ENCODE measurements around the gene EIPR1. TPM values are rescaled to one million over a fixed set of nuclear protein-coding genes. Genes with fewer than 3 reads are reported as not detected.

The EIPR1 gene
- total RNA-seq, 8 experiments from 2014 or later: 27.8 to 41.7 (median 33.5) TPM

- peak overlapping the region; percentile 30 to 53 for H3K27ac ChIP-seq
- ATAC-seq (replicated peaks in 6 of 8): no peak
- H3K4me3 ChIP-seq: no peak overlapping the region
- peaks cover 34 to 64% of the 10 kb centered on the region in 2 donors for H3K4me1 ChIP-seq (replicated peaks in 1 of 2)
- 75 to 100% (median 87%) methylated on average over 1 to 12 of the region's 14 CpGs; no CpG with 5 or more reads in 3 of the 10 experiments for WGBS, 10 experiments
- in situ Hi-C loops (cut with MboI; ENCODE audit: low pct_unique_long_range_greater_than_20kb in 2 of 9, low sequenced_read_pairs in 9 of 9, unreplicated experiment in 9 of 9): no loop called here
Observed at GRCh38 chr2:3173031-3173430, 204.6 kb downstream of the EIPR1 start.

GRCh38 chr2:3172265-3172935 is 205.2 kb downstream of the EIPR1 start:
- ATAC-seq (replicated peaks in 6 of 8): no peak
- WGBS, 10 experiments: 47 to 100% (median 94%) methylated on average over 2 to 11 of the region's 18 CpGs; no CpG with 5 or more reads in 2 of the 10 experiments
- no peak overlapping the region for H3K4me3 ChIP-seq
- H3K4me1 ChIP-seq (replicated peaks in 1 of 2): peaks cover 36 to 64% of the 10 kb centered on the region in 2 donors
- in situ Hi-C loops (cut with MboI; ENCODE audit: low pct_unique_long_range_greater_than_20kb in 2 of 9, low sequenced_read_pairs in 9 of 9, unreplicated experiment in 9 of 9): no loop called here
- peak overlapping the region; percentile 30 to 53 for H3K27ac ChIP-seq

GRCh38 chr2:3171564-3172264 is 205.9 kb downstream of the EIPR1 start:
- 73 to 100% (median 90%) methylated on average over 2 to 9 of the region's 17 CpGs; no CpG with 5 or more reads in 5 of the 10 experiments for WGBS, 10 experiments
- Histone ChIP-seq H3K4me3 (no peak overlapping the region), H3K4me1 (replicated peaks in 1 of 2) (peaks cover 36 to 62% of the 10 kb centered on the region in 2 donors), H3K27ac (peak overlapping the region in 1 of 2 donors; percentile 46)
- in situ Hi-C loops (cut with MboI; ENCODE audit: low pct_unique_long_range_greater_than_20kb in 2 of 9, low sequenced_read_pairs in 9 of 9, unreplicated experiment in 9 of 9): no loop called here
- ATAC-seq (replicated peaks in 6 of 8): no peak

- WGBS, 10 experiments: 80 to 100% (median 92%) methylated on average over 3 to 9 of the region's 29 CpGs; no CpG with 5 or more reads in 5 of the 10 experiments
- Histone ChIP-seq H3K4me1 (replicated peaks in 1 of 2) (peaks cover 36 to 62% of the 10 kb centered on the region in 2 donors), H3K4me3 (no peak overlapping the region), H3K27ac (no peak overlapping the region)
- in situ Hi-C loops (cut with MboI; ENCODE audit: low pct_unique_long_range_greater_than_20kb in 2 of 9, low sequenced_read_pairs in 9 of 9, unreplicated experiment in 9 of 9): no loop called here
- ATAC-seq (replicated peaks in 6 of 8): no peak
Observed at GRCh38 chr2:3170792-3171455, 206.7 kb downstream of the EIPR1 start.

GRCh38 chr2:3169106-3169870 is 208.3 kb downstream of the EIPR1 start:
- peak overlapping the region; percentile 63 to 74 for H3K27ac ChIP-seq
- in situ Hi-C loops (cut with MboI; ENCODE audit: low pct_unique_long_range_greater_than_20kb in 2 of 9, low sequenced_read_pairs in 9 of 9, unreplicated experiment in 9 of 9): no loop called here
- H3K4me3 ChIP-seq: no peak overlapping the region
- peak; percentile 42 to 77 (median 66) for ATAC-seq (replicated peaks in 6 of 8)
- peaks cover 34 to 60% of the 10 kb centered on the region in 2 donors for H3K4me1 ChIP-seq (replicated peaks in 1 of 2)
- 23 to 88% (median 51%) methylated on average over 2 to 13 of the region's 20 CpGs; no CpG with 5 or more reads in 2 of the 10 experiments for WGBS, 10 experiments

- H3K4me1 ChIP-seq (replicated peaks in 1 of 2): peaks cover 31 to 51% of the 10 kb centered on the region in 2 donors
- peak; percentile 83 to 98 (median 91) for ATAC-seq (replicated peaks in 6 of 8)
- H3K4me3 ChIP-seq: no peak overlapping the region
- 17 to 94% (median 61%) methylated on average over 2 to 9 of the region's 17 CpGs; no CpG with 5 or more reads in 2 of the 10 experiments for WGBS, 10 experiments
- in situ Hi-C loops (cut with MboI; ENCODE audit: low pct_unique_long_range_greater_than_20kb in 2 of 9, low sequenced_read_pairs in 9 of 9, unreplicated experiment in 9 of 9): no loop called here
- peak overlapping the region; percentile 63 to 74 for H3K27ac ChIP-seq
Observed at GRCh38 chr2:3168230-3168891, 209.3 kb downstream of the EIPR1 start.

- peaks cover 16 to 29% of the 10 kb centered on the region in 2 donors for H3K4me1 ChIP-seq (replicated peaks in 1 of 2)
- 72 to 100% (median 94%) methylated on average over 1 to 2 of the region's 2 CpGs for WGBS, 10 experiments
- no peak overlapping the region for H3K27ac ChIP-seq
- no peak for ATAC-seq (replicated peaks in 6 of 8)
- no peak overlapping the region for H3K4me3 ChIP-seq
- in situ Hi-C loops (cut with MboI; ENCODE audit: low pct_unique_long_range_greater_than_20kb in 2 of 9, low sequenced_read_pairs in 9 of 9, unreplicated experiment in 9 of 9): no loop called here
Observed at GRCh38 chr2:3163401-3163800, 214.2 kb downstream of the EIPR1 start.

- ATAC-seq (replicated peaks in 6 of 8): no peak
- 80 to 100% (median 98%) methylated on average over 1 to 6 of the region's 6 CpGs; no CpG with 5 or more reads in 1 of the 10 experiments for WGBS, 10 experiments
Observed at GRCh38 chr2:3162442-3163077, 215.1 kb downstream of the EIPR1 start.

GRCh38 chr2:3160751-3161330 is 216.8 kb downstream of the EIPR1 start:
- in situ Hi-C loops (cut with MboI; ENCODE audit: low pct_unique_long_range_greater_than_20kb in 2 of 9, low sequenced_read_pairs in 9 of 9, unreplicated experiment in 9 of 9): no loop called here
- WGBS, 10 experiments: 57 to 100% (median 88%) methylated on average over 1 to 5 of the region's 6 CpGs; no CpG with 5 or more reads in 3 of the 10 experiments
- Histone ChIP-seq H3K4me3 (no peak overlapping the region), H3K27ac (no peak overlapping the region), H3K4me1 (replicated peaks in 1 of 2) (peaks cover 10 to 19% of the 10 kb centered on the region in 2 donors)
- ATAC-seq (replicated peaks in 6 of 8): no peak

More at GRCh38 chr2:3162442-3163077, 215.1 kb downstream of the EIPR1 start:
- Histone ChIP-seq H3K4me1 (replicated peaks in 1 of 2) (peaks cover 10 to 21% of the 10 kb centered on the region in 2 donors), H3K4me3 (no peak overlapping the region), H3K27ac (no peak overlapping the region)
- in situ Hi-C loops (cut with MboI; ENCODE audit: low pct_unique_long_range_greater_than_20kb in 2 of 9, low sequenced_read_pairs in 9 of 9, unreplicated experiment in 9 of 9): no loop called here

GRCh38 chr2:3159782-3160545 is 217.7 kb downstream of the EIPR1 start:
- ATAC-seq (replicated peaks in 6 of 8): peak in 3 of 8 experiments; percentile 60 to 70 (median 63)
- in situ Hi-C loops (cut with MboI; ENCODE audit: low pct_unique_long_range_greater_than_20kb in 2 of 9, low sequenced_read_pairs in 9 of 9, unreplicated experiment in 9 of 9): no loop called here
- Histone ChIP-seq H3K27ac (peak overlapping the region in 1 of 2 donors; percentile 32), H3K4me1 (replicated peaks in 1 of 2) (peaks cover 10 to 20% of the 10 kb centered on the region in 2 donors), H3K4me3 (no peak overlapping the region)
- WGBS, 10 experiments: 60 to 100% (median 83%) methylated on average over 3 to 21 of the region's 23 CpGs; no CpG with 5 or more reads in 2 of the 10 experiments

GRCh38 chr2:3154700-3155099 is 222.9 kb downstream of the EIPR1 start:
- no peak overlapping the region for H3K4me3 ChIP-seq
- WGBS, 10 experiments: 17 to 100% (median 78%) methylated on average over 1 to 9 of the region's 9 CpGs; no CpG with 5 or more reads in 2 of the 10 experiments
- peak in 6 of 8 experiments; percentile 44 to 99 (median 65) for ATAC-seq (replicated peaks in 6 of 8)
- in situ Hi-C loops (cut with MboI; ENCODE audit: low pct_unique_long_range_greater_than_20kb in 2 of 9, low sequenced_read_pairs in 9 of 9, unreplicated experiment in 9 of 9): no loop called here
- peaks cover 8 to 19% of the 10 kb centered on the region in 2 donors for H3K4me1 ChIP-seq (replicated peaks in 1 of 2)
- peak overlapping the region in 1 of 2 donors; percentile 21 for H3K27ac ChIP-seq
